Kidney (tissue), 14 donors: Measurements from ENCODE around the gene ZBTB14. TPM values are rescaled to one million over a fixed set of nuclear protein-coding genes. Genes with fewer than 3 reads are reported as not detected.
A peak's percentile ranks its signal among the peaks of the same experiment; 100 is the strongest.

Source experiments
- DNase-seq, 5 donors: peaks; one replicate each; pipeline ENCODE4 v3.0.0-alpha.2; 2013 to 2020
- FAIRE-seq: peaks from 2 replicates; lab custom pipeline; 2012; peaks lifted over from hg19 to GRCh38; lab: Jason Lieb, UNC
- H3K27ac ChIP-seq, 2 donors: one replicate each; pipeline ENCODE4 v1.7.0; 2013; ENCODE audit warnings: low read depth in 2 of 2, low read length in 2 of 2, inconsistent platforms in 1 of 2
- H3K27me3 ChIP-seq: one replicate; pipeline ENCODE4 v1.7.1; 2013; ENCODE audit warnings: low read length, inconsistent platforms; ENCODE audit not compliant: control insufficient read depth, insufficient read depth
- H3K36me3 ChIP-seq, 3 donors: one replicate each; pipeline versions ENCODE4 v1.7.0 to v1.7.1; 2013; ENCODE audit warnings: low read length in 3 of 3, control low read depth in 1 of 3, inconsistent platforms in 1 of 3; ENCODE audit not compliant: insufficient read depth in 3 of 3, control insufficient read depth in 2 of 3
- H3K4me1 ChIP-seq, 3 donors: one replicate each; pipeline versions ENCODE4 v1.7.0 to v1.7.1; 2013; ENCODE audit warnings: low read length in 3 of 3, inconsistent platforms in 1 of 3, low read depth in 1 of 3; ENCODE audit not compliant: control insufficient read depth in 2 of 3, insufficient read depth in 2 of 3
- H3K4me3 ChIP-seq, 3 donors: one replicate each; pipeline versions ENCODE4 v1.7.0 to v1.8.1; 2013; ENCODE audit warnings: low read length in 3 of 3, control low read depth in 1 of 3, inconsistent platforms in 1 of 3
- H3K9ac ChIP-seq, 3 donors: one replicate each; pipeline versions ENCODE4 v1.7.0 to v1.7.1; 2013; ENCODE audit warnings: low read length in 3 of 3, control low read depth in 1 of 3, inconsistent platforms in 1 of 3
- H3K9me3 ChIP-seq, 3 donors: one replicate each; pipeline versions ENCODE4 v1.7.0 to v1.7.1; 2013; ENCODE audit warnings: low read length in 3 of 3, control low read depth in 1 of 3, inconsistent platforms in 1 of 3; ENCODE audit not compliant: control insufficient read depth in 2 of 3, insufficient read depth in 1 of 3
- CTCF ChIP-seq: IDR thresholded peaks from 3 replicates; pipeline ENCODE4 v1.5.1; 2012; ENCODE audit warnings: mild to moderate bottlenecking, moderate library complexity, borderline replicate concordance; ENCODE audit not compliant: insufficient read depth; ENCODE audit errors: extremely low read depth
- intact Hi-C: fragments of 100-400 bp; cut with DNase I; formaldehyde crosslinking; loops from one replicate; pipeline ENCODE4 v1.11.1; 2022
- polyA plus RNA-seq: library from polyadenylated mRNA; stranded (reverse); fragments of 350-450 nt; fragmentation: Illumina TruSeq; extraction: RNeasy Lipid Tissue Mini Kit (QIAGEN cat#74804); gene quantifications from one replicate; pipeline ENCODE4 v1.2.3, GENCODE V29; 2014; ENCODE audit warnings: low read depth, low replicate concordance; ENCODE audit not compliant: insufficient read depth
- total RNA-seq: library from RNA; stranded (reverse); fragmentation: NEBNext Ultra II Directional; extraction: Animal tissue kit (Norgen Biotek cat#: 25700); gene quantifications from one replicate; pipeline ENCODE4 v1.2.1, GENCODE V29; 2021
- donor health status: control.
- donor health status: control.
- donor health status: control.
- donor health status: control.
- donor health status: control.
- donor health status: DM: yes; HTN: yes; CAD: no.
- donor health status: Normal renal cell carcinoma (clear cell type).

The ZBTB14 gene
- total and polyA plus RNA-seq, 2 donors from 2014 or later: 6.7 to 17.5 TPM

- Histone ChIP-seq H3K27me3 (no peaks in the 10 kb centered on the region), H3K4me1 (no peaks in the 10 kb centered on the region), H3K36me3 (no peaks in the 10 kb centered on the region), H3K4me3 (no peak overlapping the region), H3K27ac (no peak overlapping the region), H3K9ac (no peak overlapping the region), H3K9me3 (peaks cover 0 to under 1% (median 0%) of the 10 kb centered on the region in 3 donors)
- TF ChIP-seq CTCF: no peak
- DNase-seq: peak in 1 of 5 donors; percentile 4
- no peak for FAIRE-seq
- intact Hi-C loops: no loop called here
Observed at GRCh38 chr18:5268874-5269273, 26.7 kb downstream of the ZBTB14 start.

DNA sequence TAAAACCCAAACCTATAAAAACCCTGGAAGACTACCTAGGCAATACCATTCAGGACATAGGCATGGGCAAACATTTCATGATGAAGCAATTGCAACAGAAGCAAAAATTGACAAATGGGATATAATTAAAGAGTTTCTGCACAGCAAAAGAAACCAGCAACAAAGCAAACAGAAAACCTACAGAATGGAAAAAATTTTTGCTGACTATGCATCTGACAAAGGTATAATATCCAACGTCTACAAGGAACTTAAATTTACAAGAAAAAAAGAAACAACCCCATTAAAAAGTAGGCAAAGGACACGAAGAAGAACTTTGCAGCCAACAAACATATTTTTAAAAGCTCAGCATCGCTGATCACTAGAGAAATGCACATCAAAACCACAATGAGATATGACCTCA, 28.8 kb downstream of the ZBTB14 start:
- intact Hi-C loops: no loop called here
- FAIRE-seq (no peak), DNase-seq (no peak)
- Histone ChIP-seq H3K9ac (no peak overlapping the region), H3K4me3 (no peak overlapping the region), H3K27ac (no peak overlapping the region), H3K27me3 (no peaks in the 10 kb centered on the region), H3K9me3 (peaks cover 0 to 2% (median 0%) of the 10 kb centered on the region in 3 donors), H3K36me3 (no peaks in the 10 kb centered on the region), H3K4me1 (no peaks in the 10 kb centered on the region)
- no peak for TF ChIP-seq CTCF

DNA sequence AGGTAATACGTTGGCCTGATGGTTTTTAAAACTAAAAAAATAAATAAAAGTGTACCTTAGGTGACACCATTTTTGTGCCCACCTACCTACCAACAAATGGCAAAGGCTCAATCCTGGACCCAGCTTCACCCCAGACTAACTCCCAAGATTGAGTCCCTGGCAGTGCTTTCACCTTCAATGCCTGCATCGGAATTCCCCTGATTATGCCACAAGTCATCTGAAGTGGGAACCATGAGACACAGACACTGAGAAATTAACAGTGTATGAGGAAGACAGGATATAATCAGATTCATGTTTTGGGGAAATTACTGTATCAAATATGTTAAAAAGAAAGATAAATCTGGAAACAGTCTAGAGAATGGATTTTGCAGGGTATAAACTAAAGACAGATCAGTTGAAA, 41.6 kb downstream of the ZBTB14 start:
- no peak for TF ChIP-seq CTCF
- intact Hi-C loops: no loop called here
- no peak for FAIRE-seq

GRCh38 chr18:5251117-5251516, 44.4 kb downstream of the ZBTB14 start:
- no peak overlapping the region for H3K27ac ChIP-seq
- TF ChIP-seq CTCF: no peak
- no peaks in the 10 kb centered on the region for H3K36me3 ChIP-seq
- H3K4me3 ChIP-seq: no peak overlapping the region
- DNase-seq (no peak), FAIRE-seq (no peak)
- H3K9me3 ChIP-seq: no peaks in the 10 kb centered on the region
- H3K9ac ChIP-seq: no peak overlapping the region
- intact Hi-C loops: no loop called here
- no peaks in the 10 kb centered on the region for H3K4me1 ChIP-seq
- no peaks in the 10 kb centered on the region for H3K27me3 ChIP-seq

More for the DNA sequence above, 41.6 kb downstream of the ZBTB14 start:
- no peak for DNase-seq
- Histone ChIP-seq H3K27ac (no peak overlapping the region), H3K9ac (no peak overlapping the region), H3K27me3 (no peaks in the 10 kb centered on the region), H3K4me3 (no peak overlapping the region), H3K4me1 (no peaks in the 10 kb centered on the region), H3K9me3 (no peaks in the 10 kb centered on the region), H3K36me3 (no peaks in the 10 kb centered on the region)
